ES-I3 (cell line): ENCODE results near the gene NDUFAB1.
A peak's percentile ranks its signal among the peaks of the same experiment; 100 is the strongest.
"Not testable (repeated sequence)": the region's sequence is repeated elsewhere in the genome, so short reads cannot be mapped to it uniquely, and the experiment has no call there.

Experiments used
- H3K36me3 ChIP-seq: 2 replicates; pipeline ENCODE4 v1.6.1; 2013; ENCODE audit warnings: mild to moderate bottlenecking, low read length, control low read depth, moderate library complexity; ENCODE audit not compliant: insufficient read depth
- H3K4me1 ChIP-seq: 2 replicates; pipeline ENCODE4 v1.6.1; 2013; ENCODE audit warnings: mild to moderate bottlenecking, control low read depth, low read length; ENCODE audit not compliant: insufficient read depth
- H3K9ac ChIP-seq: 2 replicates; pipeline ENCODE4 v1.6.1; 2013; ENCODE audit warnings: low read depth, mild to moderate bottlenecking, low read length, moderate library complexity
- H3K9me3 ChIP-seq: 2 replicates; pipeline ENCODE4 v1.6.1; 2013; ENCODE audit warnings: mild to moderate bottlenecking, low read length, moderate library complexity; ENCODE audit not compliant: control insufficient read depth, insufficient read depth

The NDUFAB1 gene

DNA sequence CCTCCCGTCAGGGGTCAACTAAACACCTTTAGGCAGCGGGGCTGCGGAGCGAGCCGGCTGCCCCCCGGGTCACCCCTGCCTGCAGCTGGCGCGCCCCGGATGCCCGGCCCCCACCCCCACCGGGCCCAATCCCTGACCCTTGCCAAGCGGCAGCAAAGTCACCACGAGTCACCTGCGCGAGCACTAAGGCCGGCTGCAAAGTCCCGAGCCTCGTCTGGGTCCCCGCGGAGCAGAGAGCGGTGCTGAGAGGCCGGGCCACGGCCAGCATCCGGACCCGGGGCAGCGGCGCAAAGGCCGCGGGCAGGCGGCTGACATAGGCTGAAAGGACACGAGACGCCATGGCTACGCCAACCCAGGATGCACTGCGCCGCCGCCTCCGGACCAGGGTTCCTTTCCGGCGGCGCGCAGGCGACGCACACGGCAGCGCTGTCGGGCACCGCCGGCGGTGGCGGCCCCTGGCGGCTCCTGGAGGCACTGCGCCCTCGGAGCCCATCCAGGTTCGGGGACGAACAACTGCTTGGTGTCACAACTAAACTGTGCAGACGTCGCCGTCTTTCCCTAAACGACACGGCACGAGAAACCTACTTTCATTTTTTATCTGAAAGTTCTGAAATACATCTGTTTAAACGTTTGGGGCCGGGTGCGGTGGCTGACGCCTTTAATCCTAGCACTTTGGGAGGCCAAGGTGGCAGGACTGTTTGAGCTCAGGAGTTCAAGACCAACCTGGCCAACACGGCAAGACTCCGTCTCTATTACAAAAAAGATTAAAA, at the start of gene NDUFAB1:
Gene NDUFAB1 (minus strand): TSS at position 366 of the 770 bp plus-strand sequence. CDS start 26 bp downstream, at position 340.
- peak within 1 kb of the TSS; percentile 90 for H3K9ac ChIP-seq
- peaks cover 9% of the 10 kb centered on the region for H3K36me3 ChIP-seq
- peaks cover 23% of the 10 kb centered on the region for H3K4me1 ChIP-seq
- no peaks in the 10 kb centered on the region for H3K9me3 ChIP-seq

DNA sequence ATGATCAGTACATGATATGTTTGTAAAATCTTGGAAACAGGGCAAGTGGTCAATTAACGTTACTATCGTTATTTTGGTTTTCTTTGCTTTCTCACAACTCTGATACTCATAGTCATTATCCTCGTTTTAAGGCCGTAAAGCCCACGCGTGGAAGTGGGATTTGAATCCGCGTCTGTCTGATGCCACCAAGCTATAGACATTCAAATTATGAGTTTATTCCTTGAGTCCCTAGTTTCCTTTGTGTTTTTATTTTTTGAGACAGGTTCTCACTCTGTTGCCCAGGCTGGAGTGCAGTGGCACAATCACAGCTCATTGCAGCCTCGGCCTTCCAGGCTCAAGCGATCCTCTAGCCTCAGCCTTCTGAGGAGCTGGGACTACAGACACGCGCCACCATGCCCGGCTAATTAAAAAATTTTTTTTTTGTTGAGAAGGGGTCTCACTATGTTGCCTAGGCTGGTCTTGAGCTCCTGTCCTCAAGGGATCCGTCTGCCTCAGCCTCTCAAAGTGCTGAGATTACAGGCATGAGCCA, 46.2 kb upstream of the NDUFAB1 start:
- Histone ChIP-seq H3K9ac (peak overlapping the region; percentile 83), H3K4me1 (no peaks in the 10 kb centered on the region), H3K9me3 (no peaks in the 10 kb centered on the region), H3K36me3 (peaks cover 10% of the 10 kb centered on the region)

DNA sequence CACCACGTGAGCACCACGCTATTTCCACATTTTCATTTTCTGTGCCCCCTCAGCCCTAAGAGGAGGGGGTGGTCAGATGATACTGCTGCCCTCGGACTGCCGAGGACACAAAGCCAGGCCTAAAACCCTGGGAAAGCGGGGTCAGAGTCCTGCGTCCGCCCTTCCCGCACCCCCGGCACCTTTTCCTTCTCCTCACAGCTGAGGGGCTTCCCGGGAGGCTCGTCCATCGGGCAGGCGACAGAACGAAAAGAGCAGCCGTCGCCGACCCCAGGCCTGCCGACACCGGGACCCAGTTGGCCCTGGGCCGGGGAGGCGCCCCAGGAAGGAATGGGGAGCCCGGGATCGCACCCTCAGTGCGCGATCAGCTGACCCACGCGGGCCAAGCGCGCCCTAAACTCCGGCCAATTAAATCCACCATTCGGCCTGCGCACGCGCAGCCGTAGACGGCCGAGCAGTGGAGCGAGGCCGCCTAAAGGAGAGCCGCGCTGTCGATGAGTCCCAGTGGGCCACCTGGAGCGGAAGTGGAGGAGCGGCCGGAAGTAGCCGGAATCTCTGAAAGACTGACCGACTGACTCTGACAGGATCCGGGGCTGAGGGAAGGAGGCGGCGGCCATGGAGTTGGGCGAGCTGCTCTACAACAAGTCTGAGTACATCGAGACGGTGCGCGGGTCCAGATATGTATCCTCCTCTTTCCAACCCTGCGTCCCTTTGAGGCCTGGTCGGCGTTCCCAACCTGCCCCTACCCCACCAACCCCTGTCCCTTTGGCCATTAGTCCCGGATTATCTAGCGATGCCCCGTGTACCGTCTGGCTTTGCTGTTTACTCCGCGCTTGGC, 45.0 kb upstream of the NDUFAB1 start, which contains the start of the genes DCTN5 and PALB2:
Gene DCTN5 (plus strand): TSS at position 536 of the 835 bp plus-strand sequence. CDS start 77 bp downstream, at position 613.
Gene PALB2 (minus strand): TSS at position 380 of the 835 bp plus-strand sequence. CDS start 153 bp downstream, at position 227.
- Histone ChIP-seq H3K9me3 (no peaks in the 10 kb centered on the region), H3K9ac (peak within 1 kb of the TSS; percentile 83), H3K36me3 (peaks cover 10% of the 10 kb centered on the region), H3K4me1 (no peaks in the 10 kb centered on the region)

DNA sequence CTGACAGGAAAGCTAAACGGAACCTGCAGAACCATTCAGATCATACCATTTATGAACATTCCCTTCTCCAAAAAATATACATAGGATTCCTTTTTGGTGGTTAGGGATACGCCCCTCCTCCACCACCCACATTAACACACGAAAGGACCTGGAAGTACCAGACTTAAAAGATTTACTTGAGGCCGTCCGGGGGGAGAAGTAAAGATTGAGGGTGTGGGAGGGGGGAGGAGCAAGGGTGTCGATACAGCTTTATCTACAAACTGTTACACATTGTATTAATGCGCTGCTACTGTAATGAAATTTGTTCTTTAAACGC, 44.5 kb upstream of the NDUFAB1 start:
- Histone ChIP-seq H3K9ac (peak overlapping the region; percentile 83), H3K4me1 (no peaks in the 10 kb centered on the region), H3K36me3 (peaks cover 13% of the 10 kb centered on the region), H3K9me3 (no peaks in the 10 kb centered on the region)

DNA sequence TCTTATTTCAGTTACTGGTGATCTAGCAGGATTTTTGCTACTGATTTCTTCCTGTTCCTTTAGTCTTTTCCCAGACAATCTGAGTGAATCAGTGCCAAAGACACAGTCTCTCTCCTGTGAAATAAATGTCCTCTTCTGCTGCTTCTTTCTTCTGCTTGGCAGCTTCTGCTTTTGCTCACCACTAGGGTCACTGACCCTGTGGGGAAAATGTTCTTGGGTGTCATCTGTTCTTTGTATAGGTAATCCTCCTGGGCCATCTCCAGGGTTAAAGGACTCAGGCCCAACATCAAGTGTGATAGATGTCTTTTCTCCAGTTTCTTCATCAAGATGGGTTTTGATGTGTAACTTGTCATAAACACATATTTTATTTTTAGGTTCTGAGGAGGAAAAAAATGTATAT, 39.8 kb upstream of the NDUFAB1 start:
- no peaks in the 10 kb centered on the region for H3K4me1 ChIP-seq
- H3K9me3 ChIP-seq = no peaks in the 10 kb centered on the region
- peaks cover 21% of the 10 kb centered on the region for H3K36me3 ChIP-seq
- H3K9ac ChIP-seq = no peak overlapping the region

DNA sequence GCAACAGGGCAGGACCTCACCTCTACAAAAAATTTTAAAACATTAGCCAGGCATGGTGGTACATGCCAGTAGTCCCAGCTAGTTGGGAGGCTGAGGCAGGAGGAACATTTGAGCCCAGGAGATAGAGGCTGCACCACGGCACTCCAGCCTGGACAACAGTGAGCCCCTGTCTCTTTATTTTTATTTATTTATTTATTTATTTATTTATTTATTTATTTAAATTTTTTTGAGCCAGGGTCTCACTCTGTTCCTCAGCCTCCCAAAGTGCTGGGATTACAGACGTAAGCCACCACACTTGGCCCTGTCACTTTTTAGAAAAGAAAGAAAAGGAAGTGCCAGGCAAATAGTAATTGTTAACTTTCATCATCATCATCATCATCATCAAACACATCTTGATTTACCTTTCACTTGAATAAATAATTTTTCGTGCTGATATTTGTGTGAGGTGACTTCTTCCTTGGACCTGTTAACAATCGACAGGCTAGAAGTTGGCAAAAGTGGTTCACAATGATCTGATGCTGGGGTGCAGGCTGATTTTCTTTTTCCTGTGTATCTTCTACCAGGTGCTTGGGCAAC, 38.4 kb upstream of the NDUFAB1 start:
- Histone ChIP-seq H3K36me3 (peaks cover 27% of the 10 kb centered on the region), H3K9me3 (no peaks in the 10 kb centered on the region), H3K4me1 (no peaks in the 10 kb centered on the region), H3K9ac (no peak overlapping the region)

DNA sequence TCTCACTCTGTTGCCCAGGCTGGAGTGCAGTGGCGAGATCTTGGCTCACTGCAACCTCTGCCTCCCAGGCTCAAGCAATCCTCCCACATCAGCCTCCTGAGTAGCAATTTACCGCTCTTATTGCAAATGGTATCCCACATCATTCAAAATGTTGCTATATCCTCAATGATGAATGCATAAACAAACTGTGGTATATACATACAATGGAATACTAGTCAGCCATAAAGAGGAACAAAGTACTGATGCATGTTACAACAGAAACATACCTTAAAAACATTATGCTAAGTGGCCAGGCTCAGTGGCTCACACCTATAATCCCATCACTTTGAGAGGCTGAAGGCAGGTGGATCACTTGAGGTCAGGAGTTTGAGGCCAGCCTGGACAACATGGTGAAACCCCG, 35.8 kb upstream of the NDUFAB1 start:
- H3K9me3 ChIP-seq, H3K4me1 ChIP-seq, H3K9ac ChIP-seq: not testable (repeated sequence)
- H3K36me3 ChIP-seq = peaks cover 38% of the 10 kb centered on the region

DNA sequence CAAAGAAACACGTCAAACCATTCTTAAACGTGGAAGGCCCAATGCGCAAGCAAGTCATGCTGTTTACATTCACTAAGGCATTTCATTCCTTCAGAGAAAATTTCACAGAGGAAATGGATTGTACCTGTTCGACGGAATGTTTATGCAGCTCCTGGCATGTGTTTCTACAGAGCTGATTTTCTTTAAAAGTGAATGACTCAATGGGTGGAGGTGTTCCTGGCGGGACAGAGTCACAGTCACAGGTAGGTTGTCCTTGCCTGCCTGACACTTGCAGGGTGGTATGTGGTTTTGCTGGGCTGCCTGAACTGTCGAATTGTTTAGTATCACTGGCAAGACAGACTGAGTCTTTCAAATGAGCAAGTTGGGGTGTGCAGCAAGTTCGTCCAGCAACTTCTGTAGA, 33.4 kb upstream of the NDUFAB1 start:
- Histone ChIP-seq H3K9ac (no peak overlapping the region), H3K36me3 (peaks cover 23% of the 10 kb centered on the region), H3K9me3 (no peaks in the 10 kb centered on the region), H3K4me1 (no peaks in the 10 kb centered on the region)

DNA sequence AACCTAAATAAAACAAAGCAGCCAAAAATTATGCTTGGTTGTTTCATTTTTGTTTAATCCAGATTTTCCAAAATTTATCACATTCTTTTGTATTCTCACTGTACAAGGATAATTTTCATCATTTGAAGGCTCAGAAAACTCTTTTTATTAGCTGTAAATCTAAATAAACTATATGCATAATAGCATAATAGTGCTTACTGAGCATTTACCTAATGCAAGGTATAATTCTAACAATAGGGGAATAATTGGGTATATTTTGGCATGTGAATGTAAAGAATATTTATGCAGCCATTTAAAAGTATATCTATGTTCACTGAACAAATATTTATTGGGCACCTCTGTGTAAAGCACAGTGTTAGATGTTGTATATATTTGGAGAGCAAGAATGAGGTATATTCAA, 28.0 kb upstream of the NDUFAB1 start:
- Histone ChIP-seq H3K36me3 (peaks cover 20% of the 10 kb centered on the region), H3K9me3 (no peaks in the 10 kb centered on the region), H3K4me1 (no peaks in the 10 kb centered on the region), H3K9ac (no peak overlapping the region)

DNA sequence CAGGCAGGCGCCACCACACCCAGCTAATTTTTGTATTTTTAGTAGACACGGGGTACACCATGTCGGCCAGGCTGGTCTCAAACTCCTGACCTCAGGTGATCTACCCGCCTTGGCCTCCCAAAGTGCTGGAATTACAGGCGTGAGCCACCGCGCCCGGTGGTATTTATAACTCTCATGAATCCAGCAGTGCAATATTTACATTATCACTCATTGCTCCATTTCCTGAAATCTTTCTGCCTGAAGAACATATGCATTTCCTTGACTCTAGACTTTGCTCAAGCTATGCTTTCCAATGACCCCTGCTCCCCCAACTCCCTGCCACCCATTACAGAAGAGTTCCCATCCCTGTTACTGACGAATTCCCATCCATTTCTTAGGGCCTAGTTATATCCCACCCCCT, 19.7 kb upstream of the NDUFAB1 start:
- H3K36me3 ChIP-seq = peaks cover 15% of the 10 kb centered on the region; the same call in 1 of the 2 replicates
- H3K4me1 ChIP-seq = no peaks in the 10 kb centered on the region
- H3K9ac ChIP-seq = no peak overlapping the region
- no peaks in the 10 kb centered on the region for H3K9me3 ChIP-seq

DNA sequence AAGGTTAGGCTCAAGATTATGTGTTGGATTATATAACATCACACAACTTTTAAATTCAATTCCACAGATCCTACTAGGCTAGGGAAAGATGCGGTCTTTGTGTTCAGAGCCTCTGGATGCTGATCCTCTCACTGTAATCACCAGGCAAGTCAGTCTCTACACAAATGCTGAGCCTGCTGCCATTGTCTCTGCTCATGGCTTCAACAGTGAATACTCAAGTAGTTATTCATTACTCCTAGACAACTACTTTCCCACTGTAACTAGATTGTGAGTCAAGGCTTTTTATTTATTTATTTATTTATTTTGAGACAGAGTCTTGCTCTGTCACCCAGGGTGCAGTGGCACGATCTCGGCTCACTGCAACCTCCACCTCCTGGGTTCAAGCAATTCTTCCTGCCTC, 15.8 kb upstream of the NDUFAB1 start:
- Histone ChIP-seq H3K36me3 (peaks cover 22% of the 10 kb centered on the region), H3K9me3 (no peaks in the 10 kb centered on the region), H3K4me1 (no peaks in the 10 kb centered on the region), H3K9ac (no peak overlapping the region)

DNA sequence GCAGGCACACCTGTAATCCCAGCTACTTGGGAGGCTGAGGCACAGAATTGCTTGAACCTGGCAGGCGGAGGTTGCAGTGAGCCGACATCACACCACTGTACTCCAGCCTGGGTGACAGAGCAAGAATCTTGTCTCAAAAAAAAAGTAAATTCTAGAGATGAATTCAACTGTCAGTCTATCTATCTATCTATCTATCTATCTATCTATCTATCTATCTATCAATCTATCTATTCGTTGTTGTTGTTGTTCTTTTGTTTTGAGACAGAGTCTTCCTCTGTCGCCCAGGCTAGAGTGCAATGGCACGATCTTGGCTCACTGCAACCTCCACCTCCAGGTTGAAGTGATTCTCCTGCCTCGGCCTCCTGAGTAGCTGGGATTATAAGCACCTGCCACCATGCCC, 14.8 kb upstream of the NDUFAB1 start:
- H3K9me3 ChIP-seq, H3K9ac ChIP-seq, H3K4me1 ChIP-seq: not testable (repeated sequence)
- H3K36me3 ChIP-seq = peaks cover 25% of the 10 kb centered on the region

DNA sequence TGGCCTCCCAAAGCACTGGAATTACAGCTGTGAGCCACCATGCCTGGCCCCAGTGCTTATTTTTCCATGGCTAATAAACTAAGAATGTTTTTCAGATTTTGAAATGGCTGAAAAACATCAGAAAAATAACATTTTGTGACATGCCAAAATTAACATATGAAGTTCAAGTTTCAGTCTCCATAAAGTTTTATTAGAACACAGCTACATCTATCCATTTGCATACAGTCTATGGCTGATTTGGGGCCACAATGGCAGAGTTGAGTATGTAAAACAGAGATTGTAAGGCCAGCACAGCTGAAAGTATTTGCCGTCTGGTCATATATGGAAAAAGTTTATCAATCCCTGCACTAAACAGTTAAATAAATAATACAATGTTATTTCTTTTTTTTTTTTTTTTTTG, 13.8 kb upstream of the NDUFAB1 start:
- Histone ChIP-seq H3K36me3 (peaks cover 26% of the 10 kb centered on the region), H3K4me1 (no peaks in the 10 kb centered on the region), H3K9me3 (no peaks in the 10 kb centered on the region), H3K9ac (no peak overlapping the region)

DNA sequence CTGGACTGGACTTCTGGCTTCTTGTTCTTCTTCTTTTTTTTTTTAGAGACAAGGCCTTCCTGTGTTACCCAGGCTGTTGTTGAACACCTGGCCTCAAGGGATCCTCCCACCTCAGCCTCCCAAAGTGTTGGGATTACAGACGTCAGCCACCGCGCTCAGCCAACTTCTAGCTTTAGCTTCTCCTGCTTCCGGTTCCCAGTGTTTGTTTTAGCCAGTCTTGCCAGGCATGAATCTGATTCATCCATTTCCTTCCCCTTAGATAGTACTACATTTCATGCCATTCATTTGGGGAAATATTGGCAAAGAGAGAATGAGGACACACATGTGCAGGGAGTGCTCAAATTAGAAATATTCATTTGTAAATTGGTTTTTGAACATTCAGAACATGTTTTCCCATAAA, 12.1 kb upstream of the NDUFAB1 start:
- H3K4me1 ChIP-seq = no peaks in the 10 kb centered on the region
- no peak overlapping the region for H3K9ac ChIP-seq
- H3K9me3 ChIP-seq = no peaks in the 10 kb centered on the region
- H3K36me3 ChIP-seq = peaks cover 26% of the 10 kb centered on the region
